HEK293 (cell line): ENCODE measurements around the gene ASCL5.
A peak's percentile ranks its signal among the peaks of the same experiment; 100 is the strongest.

Experiments used
- CTCF ChIA-PET: fragments of 350-600 bp; formaldehyde crosslinking; extraction: SDS; loops from one replicate; lab custom pipeline; 2021; ENCODE audit warnings: antibody characterized with exemption; lab: Yijun Ruan, JAX
- POLR2A ChIA-PET: fragments of 300-600 bp; formaldehyde crosslinking; extraction: SDS; loops from one replicate; lab custom pipeline; 2020; ENCODE audit warnings: antibody characterized with exemption, inconsistent platforms; lab: Yijun Ruan, JAX
- H3K27ac ChIP-seq: fragments of 200-500 bp; sonication (Bioruptor generic); 2 replicates; pipeline ENCODE4 v1.5.1; 2014; ENCODE audit warnings: low read depth, low read length, control low read depth, inconsistent platforms; ENCODE audit errors: extremely low read depth
- H3K36me3 ChIP-seq, 2 experiments: fragments of 200-500 bp in 1 of 2; sonication (Bioruptor generic) in 1 of 2; 1 replicate in 1 of 2; 2 replicates in 1 of 2; pipeline ENCODE4 v1.5.1; 2014 to 2017; ENCODE audit warnings: inconsistent platforms in 2 of 2, low read length in 2 of 2; ENCODE audit not compliant: control insufficient read depth in 2 of 2, insufficient read depth in 1 of 2
- H3K4me1 ChIP-seq: fragments of 200-500 bp; sonication (Bioruptor generic); 2 replicates; pipeline ENCODE4 v1.5.1; 2014; ENCODE audit warnings: mild to moderate bottlenecking, low read length, inconsistent platforms; ENCODE audit not compliant: control insufficient read depth, insufficient read depth
- H3K4me3 ChIP-seq: 2 replicates; pipeline ENCODE4 v1.5.1; 2011; ENCODE audit warnings: low read depth, mild to moderate bottlenecking, control low read depth, low read length, moderate library complexity
- H3K9me3 ChIP-seq: fragments of 200-500 bp; sonication (Bioruptor generic); 2 replicates; pipeline ENCODE4 v1.5.1; 2014; ENCODE audit warnings: low read depth, low read length, inconsistent platforms; ENCODE audit not compliant: control insufficient read depth, insufficient read depth
- BCL11A ChIP-seq: fragments of 450-650 bp; formaldehyde crosslinking; IDR thresholded peaks from 2 replicates; pipeline ENCODE4 v1.5.1; 2016; ENCODE audit warnings: low read depth, missing biosample characterization, missing genetic modification characterization
- BCL6B ChIP-seq: fragments of 450-650 bp; formaldehyde crosslinking; IDR thresholded peaks from 2 replicates; pipeline ENCODE4 v1.5.1; 2017; ENCODE audit warnings: missing biosample characterization, missing genetic modification characterization
- GLIS2 ChIP-seq: fragments of 450-650 bp; formaldehyde crosslinking; IDR thresholded peaks from 2 replicates; pipeline ENCODE4 v1.5.1; 2016; ENCODE audit warnings: missing biosample characterization, missing genetic modification characterization
- KLF7 ChIP-seq: fragments of 450-650 bp; formaldehyde crosslinking; IDR thresholded peaks from 2 replicates; pipeline ENCODE4 v1.5.1; 2016; ENCODE audit warnings: missing biosample characterization, missing genetic modification characterization, borderline replicate concordance
- KLF8 ChIP-seq: fragments of 450-650 bp; formaldehyde crosslinking; IDR thresholded peaks from 2 replicates; pipeline ENCODE4 v1.5.1; 2016; ENCODE audit warnings: missing biosample characterization, missing genetic modification characterization
- ZBTB10 ChIP-seq: fragments of 450-650 bp; formaldehyde crosslinking; IDR thresholded peaks from 2 replicates; pipeline ENCODE4 v1.5.1; 2016; ENCODE audit warnings: missing biosample characterization, missing genetic modification characterization
- ZNF114 ChIP-seq: fragments of 450-650 bp; formaldehyde crosslinking; IDR thresholded peaks from 2 replicates; pipeline ENCODE4 v1.5.0; 2017; ENCODE audit warnings: missing biosample characterization, missing genetic modification characterization
- ZNF202 ChIP-seq: fragments of 450-650 bp; formaldehyde crosslinking; IDR thresholded peaks from 2 replicates; pipeline ENCODE4 v1.5.1; 2016; ENCODE audit warnings: missing biosample characterization, missing genetic modification characterization, borderline replicate concordance
- ZNF335 ChIP-seq: fragments of 450-650 bp; formaldehyde crosslinking; conservative IDR thresholded peaks from 2 replicates; pipeline ENCODE4 v1.5.1; 2016; ENCODE audit warnings: missing biosample characterization, missing genetic modification characterization
- ZNF362 ChIP-seq: fragments of 450-650 bp; formaldehyde crosslinking; IDR thresholded peaks from 2 replicates; pipeline ENCODE4 v1.5.1; 2016; ENCODE audit warnings: missing biosample characterization, missing genetic modification characterization
- ZNF398 ChIP-seq: fragments of 450-650 bp; formaldehyde crosslinking; IDR thresholded peaks from 2 replicates; pipeline ENCODE4 v1.5.1; 2017; ENCODE audit warnings: missing biosample characterization, missing genetic modification characterization
- ZNF514 ChIP-seq: fragments of 450-650 bp; formaldehyde crosslinking; IDR thresholded peaks from 2 replicates; pipeline ENCODE4 v1.5.1; 2016; ENCODE audit warnings: missing biosample characterization, missing genetic modification characterization
- ZNF600 ChIP-seq: fragments of 450-650 bp; formaldehyde crosslinking; IDR thresholded peaks from 2 replicates; pipeline ENCODE4 v1.5.1; 2016; ENCODE audit warnings: missing biosample characterization, missing genetic modification characterization
- ZNF704 ChIP-seq: fragments of 450-650 bp; formaldehyde crosslinking; IDR thresholded peaks from 2 replicates; pipeline ENCODE4 v1.5.1; 2016; ENCODE audit warnings: missing biosample characterization, missing genetic modification characterization
- ZNF76 ChIP-seq: fragments of 450-650 bp; formaldehyde crosslinking; IDR thresholded peaks from 2 replicates; pipeline ENCODE4; 2016; ENCODE audit warnings: low read depth, missing biosample characterization, missing genetic modification characterization, borderline replicate concordance
- ZSCAN18 ChIP-seq: fragments of 450-650 bp; formaldehyde crosslinking; IDR thresholded peaks from 2 replicates; pipeline ENCODE4 v1.5.1; 2016; ENCODE audit warnings: missing biosample characterization, missing genetic modification characterization

Gene ASCL5

GRCh38 chr1:201114245-201115131, 12.5 kb downstream of the ASCL5 start (continued):
- TF ChIP-seq GLIS2 (tag by site-specific recombination) = peak; percentile 85
- TF ChIP-seq ZBTB10 = peak; percentile 44; the same call in 1 of the 2 replicates
- TF ChIP-seq ZNF362 (tag by site-specific recombination) = no peak
- peak; percentile 17; the same call in 1 of the 2 replicates for TF ChIP-seq ZNF76 (tag by site-specific recombination)
- no peak for TF ChIP-seq KLF7 (tag by site-specific recombination)
- peak; percentile 99 for TF ChIP-seq ZNF600 (tag by site-specific recombination)
- TF ChIP-seq ZNF202 (tag by site-specific recombination) = no peak
- TF ChIP-seq ZSCAN18 (tag by site-specific recombination) = no peak
- no peak for TF ChIP-seq ZNF704 (tag by site-specific recombination)

- Histone ChIP-seq H3K27ac (no peak overlapping the region), H3K4me3 (0 out of 2 replicates have a peak overlapping the region, but pooled peaks have one; percentile 1), H3K9me3 (no peaks in the 10 kb centered on the region), H3K4me1 (no peaks in the 10 kb centered on the region), H3K36me3 (no peaks in the 10 kb centered on the region)
- TF ChIP-seq ZNF335 (tag by site-specific recombination) = peak; percentile 83
- no peak for TF ChIP-seq ZNF514 (tag by site-specific recombination)
- TF ChIP-seq ZNF114 = no peak
- no peak for TF ChIP-seq BCL11A (tag by site-specific recombination)
- TF ChIP-seq KLF8 (tag by site-specific recombination) = no peak
- TF ChIP-seq BCL6B (tag by site-specific recombination) = no peak
- TF ChIP-seq ZNF398 (tag by site-specific recombination) = peak; percentile 97
- peak; percentile 82 for TF ChIP-seq ZNF362 (tag by site-specific recombination)
- CTCF ChIA-PET = interaction anchor here (0.5 to 3.5 kb wide), 21 partner anchors 11 to 716 kb away, joined by 3 to 44 read pairs (median 4); no protein-coding TSS in a partner anchor
- POLR2A ChIA-PET = interaction anchor here (0.9 to 1.6 kb wide), 3 partner anchors 88 to 141 kb away, joined by 3 to 7 read pairs (median 3); no protein-coding TSS in a partner anchor
These were observed 13.3 kb downstream of the ASCL5 start for GRCh38 chr1:201113451-201114244.
